Mesangial cell (primary cell): ENCODE results near the gene LCN12. TPM values are rescaled to one million over a fixed set of nuclear protein-coding genes. Genes with fewer than 3 reads are reported as not detected.

Source experiments
- total RNA-seq: library from RNA; depleted of rRNA; stranded (reverse); fragments of >200 nt; gene quantifications from 2 replicates; pipeline ENCODE4 v1.2.3, GENCODE V29; 2015

LCN12 gene, protein sequence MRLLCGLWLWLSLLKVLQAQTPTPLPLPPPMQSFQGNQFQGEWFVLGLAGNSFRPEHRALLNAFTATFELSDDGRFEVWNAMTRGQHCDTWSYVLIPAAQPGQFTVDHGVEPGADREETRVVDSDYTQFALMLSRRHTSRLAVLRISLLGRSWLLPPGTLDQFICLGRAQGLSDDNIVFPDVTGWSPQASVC
- 1.6 TPM in 1 of 2 replicates, not detected in the other for total RNA-seq

DNA sequence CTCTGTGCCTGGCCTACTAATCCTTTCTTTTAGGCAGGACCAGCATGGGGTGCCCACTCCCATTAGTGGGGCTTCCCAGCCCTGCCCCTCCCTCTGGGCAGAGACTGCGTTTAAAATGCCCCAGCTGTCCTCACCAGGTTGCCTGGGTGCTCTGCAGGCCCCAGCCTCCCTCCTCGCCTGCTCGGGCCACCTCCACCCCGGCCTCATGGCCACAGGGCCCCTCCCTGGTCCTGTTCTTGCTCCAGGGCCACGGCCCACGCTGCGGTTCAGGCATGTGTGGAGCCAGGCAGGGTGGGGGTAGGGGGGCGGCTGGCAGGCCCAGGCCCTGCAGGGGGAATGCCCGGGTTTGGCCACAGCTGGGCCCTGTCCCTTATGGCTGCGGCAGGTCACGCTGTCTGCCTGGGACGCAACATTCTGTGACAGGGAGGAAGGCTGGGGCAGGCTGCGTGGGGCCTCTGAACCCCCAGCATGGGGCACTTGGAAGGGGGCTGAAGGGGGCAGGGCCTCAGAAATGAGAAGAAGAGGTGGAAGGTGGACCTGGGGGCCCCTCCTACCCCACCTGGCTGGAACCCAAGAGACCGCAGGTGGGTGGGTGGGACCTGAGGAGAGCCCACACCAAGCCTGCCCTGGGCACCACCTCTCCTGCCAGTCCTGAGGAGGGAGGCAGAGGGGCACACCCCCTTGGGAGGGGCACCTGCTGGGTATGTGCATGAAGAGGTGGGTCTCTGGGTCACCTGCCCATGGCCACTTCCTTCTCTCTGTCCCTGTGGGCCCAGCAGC lies at the start of gene LCN12:
LCN12 (plus strand) TSS at position 733 of the 780 bp plus-strand sequence. CDS start 55 bp downstream, outside the sequence.

DNA sequence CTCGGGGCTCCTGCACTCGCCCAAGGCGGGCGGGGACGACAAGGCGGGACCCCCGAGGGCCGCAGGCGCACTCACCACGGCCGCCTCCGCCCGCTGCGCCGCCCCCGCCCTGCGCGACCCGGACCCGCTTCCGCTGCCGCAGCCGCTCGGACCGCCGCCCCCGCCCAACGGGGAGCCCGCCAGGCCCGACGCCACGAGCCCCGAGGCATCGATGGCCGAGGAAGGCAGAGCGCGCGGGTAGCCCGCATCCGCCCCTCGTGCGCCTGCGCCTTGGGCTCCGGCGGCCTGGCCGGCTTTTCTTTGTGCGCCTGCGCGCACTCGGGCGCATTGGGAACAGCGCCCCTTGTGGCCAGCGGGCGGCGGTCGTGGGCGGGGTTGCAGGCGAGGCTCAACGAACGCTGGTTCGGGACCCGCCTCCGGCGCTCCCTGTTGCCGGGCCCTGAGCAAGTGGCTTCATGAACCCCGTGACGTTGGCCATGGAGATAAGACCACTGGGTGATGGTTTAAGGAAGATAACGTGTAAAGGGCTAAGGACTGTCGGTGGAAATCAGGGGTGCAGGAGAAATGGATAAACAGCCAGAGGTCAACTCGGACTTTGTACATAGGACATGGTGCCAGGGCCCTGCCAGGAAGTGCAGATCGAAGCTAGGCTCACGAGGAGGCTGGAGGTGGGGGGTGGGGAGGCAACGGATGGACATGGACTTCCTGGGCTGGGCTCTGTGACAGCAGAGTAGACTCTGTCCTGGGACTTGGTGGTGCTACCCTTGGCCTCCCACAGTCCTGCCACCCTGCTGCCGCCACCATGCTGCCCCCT lies 7.3 kb upstream of the LCN12 start, which contains the start of the genes C8G and FBXW5:
C8G (plus strand) TSS at position 725 of the 814 bp plus-strand sequence; CDS start at position 803, 78 bp downstream.
FBXW5 (minus strand) TSS at position 220 of the 814 bp plus-strand sequence. CDS start 655 bp downstream, outside the sequence.

DNA sequence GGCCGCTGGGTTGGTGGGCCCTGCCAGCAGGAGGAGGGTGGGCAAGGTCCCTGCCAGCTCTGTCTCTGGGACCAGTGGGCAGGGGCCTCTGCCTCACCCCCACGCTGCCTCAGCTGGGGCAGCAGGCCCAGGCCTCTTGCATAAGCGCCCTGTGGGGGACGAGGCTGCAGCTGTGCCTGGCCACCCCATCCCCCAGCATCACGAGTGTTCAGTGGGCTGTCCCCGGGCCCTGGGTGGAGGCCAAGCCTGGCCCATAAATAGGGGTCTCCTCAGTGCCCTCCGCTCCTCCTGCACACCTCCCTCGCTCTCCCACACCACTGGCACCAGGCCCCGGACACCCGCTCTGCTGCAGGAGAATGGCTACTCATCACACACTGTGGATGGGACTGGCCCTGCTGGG lies 25.1 kb downstream of the LCN12 start, which contains the start of gene PTGDS:
PTGDS (plus strand) TSS at position 282 of the 400 bp plus-strand sequence; CDS start at position 357, 75 bp downstream.

DNA sequence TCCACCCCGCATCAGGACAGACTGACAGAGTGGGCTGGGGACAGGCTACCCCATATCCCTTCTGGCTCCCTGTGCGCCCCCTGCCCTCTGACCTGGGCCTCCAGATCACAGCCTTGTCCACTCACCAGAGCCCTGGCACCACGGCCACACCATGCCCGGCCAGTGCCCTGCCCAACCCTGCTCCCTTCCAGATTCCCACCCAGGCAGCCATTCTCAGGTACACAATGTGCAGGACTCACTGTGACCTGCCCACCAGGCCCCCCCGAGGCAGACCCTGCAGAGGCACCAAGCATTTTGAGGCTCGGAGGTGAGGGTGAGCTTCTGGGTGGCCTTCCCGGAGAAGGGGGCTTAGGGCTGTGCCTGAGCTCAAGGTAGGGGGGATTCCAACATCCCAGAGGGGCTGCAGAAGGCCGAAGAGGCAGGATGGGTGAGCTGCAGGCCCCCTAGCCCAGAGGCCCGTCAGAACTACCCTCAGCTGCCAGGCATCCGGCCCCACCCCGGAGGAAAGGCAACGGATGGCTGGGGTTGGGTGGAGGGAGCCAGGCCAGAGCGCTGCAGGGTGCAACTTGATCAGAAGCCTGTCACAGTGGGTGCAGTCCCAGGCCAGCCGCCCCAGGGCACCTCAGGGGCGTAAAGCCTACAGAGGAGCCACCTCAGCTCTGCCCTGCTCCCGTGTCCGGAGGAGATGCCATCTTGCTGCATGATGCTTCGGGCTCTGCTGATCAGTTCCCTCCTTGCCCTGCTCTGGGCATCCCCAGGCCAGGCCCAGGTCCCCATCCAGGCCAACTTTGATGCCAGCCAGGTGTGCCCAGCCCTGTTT lies 30.4 kb downstream of the LCN12 start, which contains the start of gene LCNL1:
LCNL1 (plus strand) TSS at position 762 of the 820 bp plus-strand sequence. CDS start 594 bp downstream, outside the sequence.

DNA sequence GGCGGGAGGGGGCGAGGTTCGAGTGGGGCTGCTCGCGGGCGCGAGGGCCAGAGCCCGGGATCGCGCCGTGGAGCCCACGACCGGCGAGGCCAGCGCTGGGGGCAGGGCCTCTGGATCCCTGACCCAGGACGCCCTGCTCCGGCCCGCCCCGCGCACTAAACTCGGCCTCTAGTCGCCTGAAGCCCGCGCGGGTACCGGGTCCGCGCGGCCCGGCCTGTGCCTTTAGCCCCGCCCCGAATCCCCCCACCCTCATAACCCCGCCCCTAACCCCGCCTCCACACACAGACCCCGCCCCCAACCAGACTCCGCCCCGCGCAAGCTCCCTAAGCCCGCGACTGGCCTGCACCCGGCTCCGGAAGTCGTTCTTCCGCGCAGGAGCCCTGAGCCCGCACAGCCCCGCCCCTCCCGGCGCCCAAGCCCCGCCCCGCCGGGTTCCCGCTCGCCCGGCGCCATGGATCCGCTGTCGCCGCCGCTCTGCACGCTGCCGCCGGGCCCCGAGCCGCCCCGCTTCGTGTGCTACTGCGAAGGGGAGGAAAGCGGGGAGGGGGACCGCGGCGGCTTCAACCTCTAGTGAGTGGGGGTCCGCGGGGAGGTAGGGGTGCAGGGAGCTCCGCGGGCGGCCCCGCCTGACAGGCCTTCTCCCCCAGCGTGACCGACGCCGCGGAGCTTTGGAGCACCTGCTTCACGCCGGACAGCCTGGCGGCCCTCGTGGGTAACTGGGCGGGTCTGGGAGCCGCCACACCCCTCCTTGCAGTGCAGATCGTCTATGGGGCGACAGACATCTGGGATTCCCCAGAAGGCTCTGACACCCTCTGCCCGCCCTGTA lies 40.1 kb downstream of the LCN12 start, which contains the start of gene PAXX:
PAXX (plus strand) TSS at position 430 of the 826 bp plus-strand sequence; CDS start at position 452, 22 bp downstream.

DNA sequence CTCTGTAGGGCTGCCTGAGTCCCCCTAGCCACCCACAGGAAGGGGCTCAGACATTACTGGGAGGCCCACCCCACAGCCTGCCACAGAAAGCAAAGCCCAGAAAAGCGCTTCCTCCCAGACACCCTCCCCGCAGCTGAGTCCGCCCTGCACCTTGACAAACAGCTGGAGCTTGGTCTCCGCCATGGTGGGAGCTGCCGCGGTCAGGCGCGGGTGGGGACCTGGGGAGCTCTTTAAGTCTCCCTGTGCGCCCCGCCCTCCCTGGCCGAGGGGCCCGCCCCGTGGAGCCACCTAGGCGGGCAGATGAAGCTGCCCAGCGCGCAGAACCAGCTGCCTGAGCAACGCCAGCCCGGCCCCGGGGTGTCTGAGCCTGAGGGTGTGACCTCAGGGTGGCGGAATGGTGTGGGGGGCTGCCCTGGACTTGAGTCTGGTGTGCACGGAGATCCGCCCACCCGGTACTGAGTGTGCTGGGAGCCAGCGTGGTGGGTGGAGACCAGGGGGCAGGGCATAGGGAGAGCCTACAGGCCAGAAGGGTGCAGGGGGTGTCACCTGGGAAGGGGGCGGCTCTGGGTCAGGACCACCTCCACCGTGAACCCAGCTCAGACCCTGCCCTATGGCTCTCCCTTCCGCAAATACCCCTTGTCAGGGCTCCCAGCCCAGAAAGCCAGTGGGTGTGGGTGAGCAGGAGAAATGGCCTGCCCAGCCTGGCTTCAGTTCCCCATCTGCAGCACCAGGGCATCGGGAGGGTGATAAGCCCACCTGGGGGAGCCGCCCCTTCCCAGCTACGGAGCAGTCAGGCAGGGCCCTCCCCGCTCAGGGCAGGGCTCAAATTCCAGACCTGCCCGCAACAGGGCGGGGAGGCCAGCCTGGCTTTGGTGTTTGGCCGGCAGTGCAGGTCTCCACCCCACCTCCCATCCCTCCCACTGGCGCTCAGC lies 44.6 kb downstream of the LCN12 start, which contains the start of gene CLIC3:
CLIC3 (minus strand) TSS at position 208 of the 932 bp plus-strand sequence; CDS start at position 183, 25 bp downstream.

Other genes starting within 250 kb of the LCN12 start
- 8.3 and 18.1 TPM in 2 replicates for gene DIPK1B, start 239.7 kb upstream of the LCN12 start, total RNA-seq
- gene LCN10, start 209.3 kb upstream of the LCN12 start, total RNA-seq = not detected in 2 replicates
- not detected in 2 replicates for gene LCN6, start 203.7 kb upstream of the LCN12 start, total RNA-seq
- gene LCN8, start 194.0 kb upstream of the LCN12 start, total RNA-seq = not detected in 2 replicates
- not detected in 2 replicates for gene LCN15, start 187.8 kb upstream of the LCN12 start, total RNA-seq
- 82.4 and 97.8 TPM in 2 replicates for gene TMEM141, start 160.9 kb upstream of the LCN12 start, total RNA-seq
- 0.25 TPM in 1 of 2 replicates, not detected in the other for gene CCDC183, start 155.9 kb upstream of the LCN12 start, total RNA-seq
- gene RABL6, start 144.3 kb upstream of the LCN12 start, total RNA-seq = 117 and 144 TPM in 2 replicates
- 0.81 and 1.5 TPM in 2 replicates for gene AJM1, start 109.8 kb upstream of the LCN12 start, total RNA-seq
- 109 and 152 TPM in 2 replicates for gene PHPT1, start 102.9 kb upstream of the LCN12 start, total RNA-seq
- 1.8 and 3.2 TPM in 2 replicates for gene MAMDC4, start 99.9 kb upstream of the LCN12 start, total RNA-seq
- gene EDF1, start 86.0 kb upstream of the LCN12 start, total RNA-seq = 325 and 364 TPM in 2 replicates
- 10.9 and 22.7 TPM in 2 replicates for gene TRAF2, start 65.8 kb upstream of the LCN12 start, total RNA-seq
- 150 and 168 TPM in 2 replicates for gene FBXW5, start 7.5 kb upstream of the LCN12 start, total RNA-seq
- not detected in 2 replicates for gene C8G, start 7.0 kb upstream of the LCN12 start, total RNA-seq
- 4.2 and 463 TPM in 2 replicates for gene PTGDS, start 25.2 kb downstream of the LCN12 start, total RNA-seq
- 2.5 TPM in 1 of 2 replicates, not detected in the other for gene LCNL1, start 30.7 kb downstream of the LCN12 start, total RNA-seq
- 49.2 and 65.2 TPM in 2 replicates for gene PAXX, start 40.1 kb downstream of the LCN12 start, total RNA-seq
- gene CLIC3, start 44.3 kb downstream of the LCN12 start, total RNA-seq = 16.5 and 47.4 TPM in 2 replicates
- 7.7 and 44.4 TPM in 2 replicates for gene ABCA2, start 76.0 kb downstream of the LCN12 start, total RNA-seq
- not detected in 2 replicates for gene FUT7, start 79.8 kb downstream of the LCN12 start, total RNA-seq
- 44.0 and 65.8 TPM in 2 replicates for gene NPDC1, start 93.9 kb downstream of the LCN12 start, total RNA-seq
- not detected in 2 replicates for gene ENTPD2, start 101.8 kb downstream of the LCN12 start, total RNA-seq
- 3.5 and 52.6 TPM in 2 replicates for gene SAPCD2, start 118.3 kb downstream of the LCN12 start, total RNA-seq
- 6.4 and 13.4 TPM in 2 replicates for gene UAP1L1, start 125.2 kb downstream of the LCN12 start, total RNA-seq
- gene MAN1B1, start 134.7 kb downstream of the LCN12 start, total RNA-seq = 72.8 and 125 TPM in 2 replicates
- gene DPP7, start 162.5 kb downstream of the LCN12 start, total RNA-seq = 65.3 and 87.8 TPM in 2 replicates
- 0.13 TPM in 1 of 2 replicates, not detected in the other for gene GRIN1, start 186.9 kb downstream of the LCN12 start, total RNA-seq
- gene LRRC26, start 217.8 kb downstream of the LCN12 start, total RNA-seq = 0.16 TPM in 1 of 2 replicates, not detected in the other
- gene TMEM210, start 219.8 kb downstream of the LCN12 start, total RNA-seq = not detected in 2 replicates
- gene ANAPC2, start 236.3 kb downstream of the LCN12 start, total RNA-seq = 19.6 and 22.9 TPM in 2 replicates
- 79.7 and 97.1 TPM in 2 replicates for gene SSNA1, start 236.4 kb downstream of the LCN12 start, total RNA-seq
- 9.5 and 9.6 TPM in 2 replicates for gene TPRN, start 248.5 kb downstream of the LCN12 start, total RNA-seq